Activated CD4-positive, alpha-beta T cell treated with anti-CD3 and anti-CD28 coated beads for 36 hours (primary cell): Measurements from ENCODE around the gene MAGEA11. TPM values are rescaled to one million over a fixed set of nuclear protein-coding genes. Genes with fewer than 3 reads are reported as not detected.
"Not testable (repeated sequence)": the region's sequence is repeated elsewhere in the genome, so short reads cannot be mapped to it uniquely, and the experiment has no call there.

Experiments used
- ATAC-seq: fragments of 200-7000 bp; cut with Tn5 transposase; one replicate; pipeline ENCODE4 v1.10.0; 2021; ENCODE audit warnings: mild to moderate bottlenecking, moderate library complexity
- CTCF ChIA-PET: fragments of 350-600 bp; sonication (Branson Sonifier 250); formaldehyde crosslinking; loops from one replicate; lab custom pipeline; 2021; ENCODE audit warnings: antibody characterized with exemption; lab: Charles Lee
- POLR2A ChIA-PET: fragments of 350-600 bp; sonication (Branson Sonifier 250); formaldehyde crosslinking; loops from one replicate; lab custom pipeline; 2021; ENCODE audit warnings: antibody characterized with exemption, inconsistent platforms; lab: Charles Lee
- DNase-seq: peaks from one replicate; pipeline ENCODE4 v3.0.0-alpha.2; 2020
- H3K27ac Mint-ChIP-seq: one replicate; pipeline ENCODE4 v1.8.0; 2021; ENCODE audit warnings: mixed read lengths
- H3K27me3 Mint-ChIP-seq: one replicate; pipeline ENCODE4 v1.8.0; 2021; ENCODE audit warnings: mixed read lengths
- H3K36me3 Mint-ChIP-seq: one replicate; pipeline ENCODE4 v1.8.0; 2021; ENCODE audit warnings: low read depth, mixed read lengths
- H3K4me1 Mint-ChIP-seq: one replicate; pipeline ENCODE4 v1.8.0; 2021; ENCODE audit warnings: mixed read lengths
- H3K4me3 Mint-ChIP-seq: one replicate; pipeline ENCODE4 v1.8.0; 2021; ENCODE audit warnings: mild to moderate bottlenecking, moderate library complexity, mixed read lengths
- H3K9me3 Mint-ChIP-seq: one replicate; pipeline ENCODE4 v1.8.0; 2021; ENCODE audit warnings: low read depth, mixed read lengths
- intact Hi-C, 2 experiments: fragments of 100-400 bp; cut with DNase I in 1 of 2; cut with micrococcal nuclease in 1 of 2; formaldehyde crosslinking; loops; one replicate each; pipeline versions ENCODE4 v1.14.2 to v1.15.1; 2022 to 2024; cut with DNase I, micrococcal nuclease
- total RNA-seq, 2 experiments: library from RNA; stranded (reverse); gene quantifications; one replicate each; pipeline ENCODE4 v1.2.3, GENCODE V29; 2021

Gene MAGEA11
- total RNA-seq, 2 experiments from 2014 or later: not detected

GRCh38 chrX:149720021-149720689 is 8.3 kb downstream of the MAGEA11 start:
- ChIA-PET CTCF (interaction anchor here (1.0 kb wide), 1 partner anchor 97 kb away, joined by 3 read pairs; no protein-coding TSS in a partner anchor), POLR2A (no interaction called here)
- no peaks in the 10 kb centered on the region for H3K27me3 Mint-ChIP-seq
- intact Hi-C loops: no loop called here
- H3K4me3 Mint-ChIP-seq: no peak overlapping the region
- H3K27ac Mint-ChIP-seq: no peak overlapping the region
- DNase-seq (no peak), ATAC-seq (no peak)
- H3K4me1 Mint-ChIP-seq: no peaks in the 10 kb centered on the region
- no peaks in the 10 kb centered on the region for H3K36me3 Mint-ChIP-seq
- no peaks in the 10 kb centered on the region for H3K9me3 Mint-ChIP-seq

GRCh38 chrX:149721241-149721640 is 9.4 kb downstream of the MAGEA11 start:
- POLR2A ChIA-PET, H3K4me3 Mint-ChIP-seq, CTCF ChIA-PET, intact Hi-C loops, H3K36me3 Mint-ChIP-seq, H3K27ac Mint-ChIP-seq, H3K27me3 Mint-ChIP-seq, DNase-seq, H3K9me3 Mint-ChIP-seq, H3K4me1 Mint-ChIP-seq, ATAC-seq: not testable (repeated sequence)

- Mint-ChIP-seq H3K4me1 (no peaks in the 10 kb centered on the region), H3K4me3 (no peak overlapping the region), H3K27ac (no peak overlapping the region), H3K27me3 (no peaks in the 10 kb centered on the region), H3K36me3 (no peaks in the 10 kb centered on the region), H3K9me3 (no peaks in the 10 kb centered on the region)
- no peak for DNase-seq
- no peak for ATAC-seq
- intact Hi-C loops: no loop called here
- CTCF ChIA-PET: no interaction called here
- POLR2A ChIA-PET: no interaction called here
Measured at GRCh38 chrX:149721778-149722177, 9.9 kb downstream of the MAGEA11 start.

- intact Hi-C loops, CTCF ChIA-PET: not testable (repeated sequence)
Measured at GRCh38 chrX:149723583-149724118, 11.8 kb downstream of the MAGEA11 start.

GRCh38 chrX:149727308-149727707 is 15.4 kb downstream of the MAGEA11 start:
- H3K27ac Mint-ChIP-seq, H3K9me3 Mint-ChIP-seq, H3K4me1 Mint-ChIP-seq, H3K4me3 Mint-ChIP-seq, H3K36me3 Mint-ChIP-seq, ATAC-seq, H3K27me3 Mint-ChIP-seq, POLR2A ChIA-PET, intact Hi-C loops, CTCF ChIA-PET, DNase-seq: not testable (repeated sequence)

More at GRCh38 chrX:149723583-149724118, 11.8 kb downstream of the MAGEA11 start:
- H3K27me3 Mint-ChIP-seq, POLR2A ChIA-PET, ATAC-seq, DNase-seq, H3K9me3 Mint-ChIP-seq, H3K36me3 Mint-ChIP-seq, H3K27ac Mint-ChIP-seq, H3K4me3 Mint-ChIP-seq, H3K4me1 Mint-ChIP-seq: not testable (repeated sequence)

GRCh38 chrX:149742269-149742668 is 30.4 kb downstream of the MAGEA11 start:
- H3K27ac Mint-ChIP-seq, H3K4me3 Mint-ChIP-seq, DNase-seq, ATAC-seq, H3K36me3 Mint-ChIP-seq, H3K4me1 Mint-ChIP-seq, H3K9me3 Mint-ChIP-seq, H3K27me3 Mint-ChIP-seq, CTCF ChIA-PET, intact Hi-C loops, POLR2A ChIA-PET: not testable (repeated sequence)

GRCh38 chrX:149746390-149747007 is 34.6 kb downstream of the MAGEA11 start:
- ATAC-seq: peak; percentile 39
- CTCF ChIA-PET, H3K9me3 Mint-ChIP-seq, H3K4me1 Mint-ChIP-seq, intact Hi-C loops, H3K36me3 Mint-ChIP-seq, DNase-seq, H3K27me3 Mint-ChIP-seq, H3K27ac Mint-ChIP-seq, POLR2A ChIA-PET, H3K4me3 Mint-ChIP-seq: not testable (repeated sequence)

GRCh38 chrX:149757206-149758067 is 45.6 kb downstream of the MAGEA11 start:
- ATAC-seq (no peak), DNase-seq (no peak)
- Mint-ChIP-seq H3K4me3 (no peak overlapping the region), H3K27me3 (peaks cover 2% of the 10 kb centered on the region), H3K4me1 (no peaks in the 10 kb centered on the region), H3K27ac (no peak overlapping the region), H3K9me3 (no peaks in the 10 kb centered on the region), H3K36me3 (no peaks in the 10 kb centered on the region)
- intact Hi-C loops: no loop called here
- ChIA-PET CTCF (no interaction called here), POLR2A (no interaction called here)

- no peak overlapping the region for H3K27ac Mint-ChIP-seq
- ATAC-seq (no peak), DNase-seq (no peak)
- POLR2A ChIA-PET: no interaction called here
- H3K36me3 Mint-ChIP-seq: no peaks in the 10 kb centered on the region
- no peaks in the 10 kb centered on the region for H3K9me3 Mint-ChIP-seq
- CTCF ChIA-PET: no interaction called here
- H3K4me3 Mint-ChIP-seq: no peak overlapping the region
- no peaks in the 10 kb centered on the region for H3K4me1 Mint-ChIP-seq
- intact Hi-C loops: no loop called here
- peaks cover 2% of the 10 kb centered on the region for H3K27me3 Mint-ChIP-seq
Measured at GRCh38 chrX:149758068-149758714, 46.3 kb downstream of the MAGEA11 start.

- H3K27ac Mint-ChIP-seq, H3K36me3 Mint-ChIP-seq, ATAC-seq, H3K4me3 Mint-ChIP-seq, H3K27me3 Mint-ChIP-seq, intact Hi-C loops, H3K9me3 Mint-ChIP-seq, H3K4me1 Mint-ChIP-seq, CTCF ChIA-PET, POLR2A ChIA-PET, DNase-seq: not testable (repeated sequence)
Measured at GRCh38 chrX:149758715-149759078, 46.8 kb downstream of the MAGEA11 start.

- Mint-ChIP-seq H3K27me3 (peaks cover 2% of the 10 kb centered on the region), H3K9me3 (no peaks in the 10 kb centered on the region), H3K27ac (no peak overlapping the region), H3K4me1 (no peaks in the 10 kb centered on the region), H3K4me3 (no peak overlapping the region), H3K36me3 (no peaks in the 10 kb centered on the region)
- CTCF ChIA-PET: no interaction called here
- POLR2A ChIA-PET: no interaction called here
- DNase-seq (no peak), ATAC-seq (no peak)
- intact Hi-C loops: loop anchor here in 1 of 2 experiments (10.0 kb wide), 1 partner anchor 45 kb away; the partner anchor contains the start of gene MAGEA11
Measured at GRCh38 chrX:149759824-149760223, 48.0 kb downstream of the MAGEA11 start.
